Breast epithelium (tissue), 4 donors: Measurements from ENCODE around the gene OXCT1. TPM values are rescaled to one million over a fixed set of nuclear protein-coding genes. Genes with fewer than 3 reads are reported as not detected.
"Not testable (repeated sequence)": the region's sequence is repeated elsewhere in the genome, so short reads cannot be mapped to it uniquely, and the experiment has no call there.

Experiments
- DNase-seq, 2 donors: peaks; one replicate each; pipeline ENCODE4 v3.0.0-alpha.2; 2019; ENCODE audit warnings: low spot score in 2 of 2
- H3K27ac ChIP-seq, 2 donors: fragments of 200-600 bp; sonication (generic) in 1 of 2; one replicate each; pipeline ENCODE4 v1.5.1; 2016 to 2019; ENCODE audit warnings: mild to moderate bottlenecking in 1 of 2
- H3K27me3 ChIP-seq, 2 donors: fragments of 200-600 bp; sonication (generic) in 1 of 2; one replicate each; pipeline versions ENCODE4 v1.5.1 to v1.6.0; 2017 to 2019; ENCODE audit warnings: control low read depth in 1 of 2, mild to moderate bottlenecking in 1 of 2
- H3K36me3 ChIP-seq: fragments of 200-600 bp; one replicate; pipeline ENCODE4 v1.5.1; 2019
- H3K4me1 ChIP-seq, 2 donors: fragments of 200-600 bp; sonication (generic); one replicate each; pipeline ENCODE4 v1.5.1; 2016 to 2019; ENCODE audit warnings: control low read depth in 1 of 2
- H3K4me3 ChIP-seq, 3 donors: fragments of 200-600 bp; sonication (generic); 1 replicate in 2 of 3; 2 replicates in 1 of 3; pipeline ENCODE4 v1.5.1; 2016 to 2019; ENCODE audit warnings: mild to moderate bottlenecking in 3 of 3, moderate library complexity in 2 of 3
- H3K9me3 ChIP-seq, 2 donors: fragments of 200-600 bp; sonication (generic) in 1 of 2; one replicate each; pipeline ENCODE4 v1.5.1; 2016 to 2019; ENCODE audit warnings: control low read depth in 1 of 2
- CTCF ChIP-seq, 3 donors: fragments of 450-650 bp; IDR thresholded peaks; one replicate each; pipeline ENCODE4 v1.5.1; 2016 to 2017; ENCODE audit warnings: antibody characterized with exemption in 3 of 3, mild to moderate bottlenecking in 3 of 3, moderate library complexity in 3 of 3
- POLR2A ChIP-seq: fragments of 450-650 bp; IDR thresholded peaks from one replicate; pipeline ENCODE4 v1.6.1; 2016; ENCODE audit warnings: antibody characterized with exemption, mild to moderate bottlenecking, moderate library complexity
- POLR2AphosphoS5 ChIP-seq, 3 donors: sonication (generic); formaldehyde crosslinking; IDR thresholded peaks; one replicate each; pipeline ENCODE4 v1.6.1; 2017; ENCODE audit warnings: antibody characterized with exemption in 3 of 3
- intact Hi-C: fragments of 100-400 bp; cut with DNase I; formaldehyde crosslinking; loops from one replicate; pipeline ENCODE4 v1.15.1; 2023; ENCODE audit warnings: low total_unique reads
- total RNA-seq, 3 donors: library from RNA; depleted of rRNA; stranded (reverse); fragments of >200 nt; gene quantifications; one replicate each; pipeline ENCODE4 v1.1.0, GENCODE V29; 2016

The OXCT1 gene
- total RNA-seq, 3 donors from 2014 or later: 19.3 to 49.4 (median 21.8) TPM

GRCh38 chr5:41728281-41728680 is 141.9 kb downstream of the OXCT1 start:
- H3K27ac ChIP-seq: no peak overlapping the region
- H3K4me3 ChIP-seq: no peak overlapping the region
- H3K9me3 ChIP-seq: no peaks in the 10 kb centered on the region
- H3K27me3 ChIP-seq: no peaks in the 10 kb centered on the region
- H3K36me3 ChIP-seq: no peaks in the 10 kb centered on the region
- TF ChIP-seq POLR2AphosphoS5 (IDR thresholded peaks at IDR 0.05) (no peak), POLR2A (no peak), CTCF (IDR thresholded peaks at IDR 0.05) (no peak)
- DNase-seq: no peak
- intact Hi-C loops: no loop called here
- H3K4me1 ChIP-seq: no peaks in the 10 kb centered on the region

GRCh38 chr5:41722359-41722950 is 147.8 kb downstream of the OXCT1 start:
- no peak overlapping the region for H3K27ac ChIP-seq
- H3K27me3 ChIP-seq: no peaks in the 10 kb centered on the region
- intact Hi-C loops: no loop called here
- no peaks in the 10 kb centered on the region for H3K36me3 ChIP-seq
- DNase-seq: no peak
- H3K4me3 ChIP-seq: no peak overlapping the region
- no peaks in the 10 kb centered on the region for H3K4me1 ChIP-seq
- H3K9me3 ChIP-seq: no peaks in the 10 kb centered on the region
- TF ChIP-seq POLR2A: no peak
- TF ChIP-seq CTCF (IDR thresholded peaks at IDR 0.05): no peak
- TF ChIP-seq POLR2AphosphoS5 (IDR thresholded peaks at IDR 0.05): no peak

GRCh38 chr5:41721516-41721915 is 148.7 kb downstream of the OXCT1 start:
- Histone ChIP-seq H3K4me3 (no peak overlapping the region), H3K27ac (no peak overlapping the region), H3K9me3 (peaks cover 0 to 9% of the 10 kb centered on the region in 2 donors), H3K4me1 (no peaks in the 10 kb centered on the region), H3K27me3 (no peaks in the 10 kb centered on the region), H3K36me3 (no peaks in the 10 kb centered on the region)
- TF ChIP-seq POLR2AphosphoS5 (IDR thresholded peaks at IDR 0.05): no peak
- TF ChIP-seq POLR2A: no peak
- TF ChIP-seq CTCF (IDR thresholded peaks at IDR 0.05): no peak
- no peak for DNase-seq
- intact Hi-C loops: no loop called here

GRCh38 chr5:41716382-41716781 is 153.8 kb downstream of the OXCT1 start:
- H3K4me3 ChIP-seq: no peak overlapping the region
- H3K27ac ChIP-seq: no peak overlapping the region
- no peaks in the 10 kb centered on the region for H3K4me1 ChIP-seq
- no peaks in the 10 kb centered on the region for H3K36me3 ChIP-seq
- no peak for DNase-seq
- intact Hi-C loops: no loop called here
- no peaks in the 10 kb centered on the region for H3K27me3 ChIP-seq
- peaks cover 3 to 21% of the 10 kb centered on the region in 2 donors for H3K9me3 ChIP-seq
- no peak for TF ChIP-seq POLR2A
- TF ChIP-seq POLR2AphosphoS5 (IDR thresholded peaks at IDR 0.05): no peak

- H3K27me3 ChIP-seq, DNase-seq, intact Hi-C loops, H3K4me3 ChIP-seq, H3K4me1 ChIP-seq, H3K27ac ChIP-seq, H3K36me3 ChIP-seq: not testable (repeated sequence)
- peaks cover 3 to 21% of the 10 kb centered on the region in 2 donors for H3K9me3 ChIP-seq
Measured at GRCh38 chr5:41714446-41714845, 155.8 kb downstream of the OXCT1 start.

- Histone ChIP-seq H3K27ac (no peak overlapping the region), H3K27me3 (no peaks in the 10 kb centered on the region), H3K4me1 (no peaks in the 10 kb centered on the region), H3K9me3 (peaks cover 13 to 32% of the 10 kb centered on the region in 2 donors), H3K4me3 (no peak overlapping the region), H3K36me3 (no peaks in the 10 kb centered on the region)
- TF ChIP-seq CTCF (IDR thresholded peaks at IDR 0.05) (no peak), POLR2A (no peak), POLR2AphosphoS5 (IDR thresholded peaks at IDR 0.05) (no peak)
- intact Hi-C loops: loop anchor here (10.0 kb wide), 1 partner anchor 586 kb away; no protein-coding TSS in a partner anchor
- DNase-seq: no peak
Measured at GRCh38 chr5:41708604-41708940, 161.7 kb downstream of the OXCT1 start.
